ENCODE results near the gene LIMK1. TPM values are rescaled to one million over a fixed set of nuclear protein-coding genes. Genes with fewer than 3 reads are reported as not detected.

The LIMK1 gene
- polyA plus RNA-seq, 1 donor (not counting 4 experiments of a cell fraction or from before 2014, with no cell fraction given) = 13.3 TPM

DNA sequence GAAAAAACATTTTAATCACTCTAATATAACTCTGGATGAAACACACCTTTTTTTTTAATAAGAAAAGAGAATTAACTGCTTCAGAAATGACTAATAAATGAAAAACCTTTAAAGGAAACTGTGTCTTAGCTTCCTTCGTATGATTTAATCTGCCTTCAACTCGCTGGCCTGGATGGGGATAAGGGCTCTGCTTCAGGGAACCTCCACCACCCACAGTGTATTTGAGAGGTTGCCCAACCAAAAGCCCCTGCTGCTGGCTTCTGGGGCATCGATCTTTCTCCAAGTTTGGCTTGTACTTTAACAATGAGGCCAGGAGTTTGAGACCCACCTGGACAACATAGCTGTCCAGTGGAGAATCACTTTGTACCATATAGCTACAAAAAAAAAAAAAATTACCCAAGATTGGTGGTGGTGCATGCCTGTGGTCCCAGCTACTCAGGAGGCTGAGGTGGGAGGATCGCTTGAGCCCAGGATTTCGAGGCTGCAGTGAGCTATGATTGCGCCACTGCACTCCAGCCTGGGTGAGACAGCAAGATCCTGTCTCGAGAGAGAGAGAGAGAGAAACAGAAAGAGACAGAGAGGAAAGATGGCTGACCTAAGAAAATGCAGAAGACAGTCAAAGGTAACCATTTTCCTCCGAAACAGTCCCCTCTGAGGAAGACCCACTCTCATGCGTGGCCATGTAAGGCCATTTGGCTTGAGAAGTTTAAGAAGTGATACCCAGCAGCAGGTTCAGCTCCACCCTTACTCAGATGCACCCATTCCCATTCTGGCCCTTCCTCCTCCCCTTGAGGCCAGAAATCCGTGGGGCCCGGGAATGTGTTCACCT is 13.6 kb upstream of the LIMK1 start:
- no peaks in the 10 kb centered on the region for H3K4me1 ChIP-seq (ENCODE audit: control insufficient read depth, extremely low read depth, insufficient read depth, low read length)
- no peaks in the 10 kb centered on the region for H3K27me3 ChIP-seq (ENCODE audit: control insufficient read depth, extremely low read depth, insufficient read depth, low read length)
- H3K4me3 ChIP-seq (ENCODE audit: control insufficient read depth in 2 of 3, extremely low read depth in 1 of 3, insufficient read depth in 2 of 3, low read depth in 1 of 3, low read length in 3 of 3) = no peak overlapping the region
- TF ChIP-seq CTCF (optimal IDR thresholded peaks at IDR 0.05 in 1 of 3, IDR thresholded peaks at IDR 0.05 in 1 of 3, conservative IDR thresholded peaks at IDR 0.05 in 1 of 3; ENCODE audit: extremely low read depth in 1 of 3, insufficient read depth in 2 of 3, low read length in 3 of 3) (no peak), EZH2 (IDR thresholded peaks at IDR 0.05; ENCODE audit: low read length) (no peak)
- H3K4me2 ChIP-seq (ENCODE audit: control insufficient read depth, extremely low read depth, insufficient read depth, low read depth, low read length) = no peak overlapping the region
- FAIRE-seq (no peak), DNase-seq (ENCODE audit: low read depth, low spot score) (no peak)
- H3K9ac ChIP-seq (ENCODE audit: control insufficient read depth, extremely low read depth, insufficient read depth, low read length) = no peak overlapping the region
- no peaks in the 10 kb centered on the region for H3K9me1 ChIP-seq (ENCODE audit: control insufficient read depth, extremely low read depth, insufficient read depth, low read length)
- H4K20me1 ChIP-seq (ENCODE audit: control insufficient read depth, extremely low read depth, insufficient read depth, low read length) = no peaks in the 10 kb centered on the region
- H2AFZ ChIP-seq (ENCODE audit: control insufficient read depth, low read length) = no peak overlapping the region
- no peak overlapping the region for H3K27ac ChIP-seq (ENCODE audit: control insufficient read depth, insufficient read depth, low read length)
- dilution Hi-C loops (cut with MboI; ENCODE audit: extremely low pct_ligation_motif_present, low sequenced_read_pairs) = no loop called here
- H3K79me2 ChIP-seq (ENCODE audit: control insufficient read depth, insufficient read depth, low read length) = no peaks in the 10 kb centered on the region
- H3K9me3 ChIP-seq (ENCODE audit: control insufficient read depth, low read depth, low read length) = no peaks in the 10 kb centered on the region
- H3K36me3 ChIP-seq (ENCODE audit: control insufficient read depth in 2 of 2, extremely low read depth in 1 of 2, insufficient read depth in 2 of 2, low read length in 2 of 2) = no peaks in the 10 kb centered on the region

DNA sequence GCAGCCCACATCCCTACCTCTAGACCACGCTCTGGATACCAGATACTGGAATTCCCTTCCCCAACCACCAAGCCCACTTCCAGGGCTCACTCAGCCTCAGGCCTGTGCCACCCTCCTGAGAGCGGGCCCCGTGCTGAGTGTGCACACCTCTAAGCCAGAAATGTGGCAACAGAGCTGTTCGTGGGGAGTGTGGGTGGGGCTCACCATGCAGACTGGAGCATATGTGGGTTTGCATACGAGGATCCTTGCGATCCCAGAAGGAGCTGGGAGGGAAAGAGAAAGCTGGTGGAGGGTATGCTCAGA is 13.0 kb upstream of the LIMK1 start:
- FAIRE-seq = no peak

More for the DNA sequence above, 13.0 kb upstream of the LIMK1 start:
- no peak for TF ChIP-seq CTCF (optimal IDR thresholded peaks at IDR 0.05 in 1 of 3, IDR thresholded peaks at IDR 0.05 in 1 of 3, conservative IDR thresholded peaks at IDR 0.05 in 1 of 3; ENCODE audit: extremely low read depth in 1 of 3, insufficient read depth in 2 of 3, low read length in 3 of 3)
- TF ChIP-seq EZH2 (IDR thresholded peaks at IDR 0.05; ENCODE audit: low read length) = no peak
- no peak for DNase-seq (ENCODE audit: low read depth, low spot score)
- no peak overlapping the region for H3K4me3 ChIP-seq (ENCODE audit: control insufficient read depth in 2 of 3, extremely low read depth in 1 of 3, insufficient read depth in 2 of 3, low read depth in 1 of 3, low read length in 3 of 3)
- H3K9me3 ChIP-seq (ENCODE audit: control insufficient read depth, low read depth, low read length) = no peaks in the 10 kb centered on the region
- H3K9ac ChIP-seq (ENCODE audit: control insufficient read depth, extremely low read depth, insufficient read depth, low read length) = no peak overlapping the region
- no peak overlapping the region for H3K4me2 ChIP-seq (ENCODE audit: control insufficient read depth, extremely low read depth, insufficient read depth, low read depth, low read length)
- H3K27me3 ChIP-seq (ENCODE audit: control insufficient read depth, extremely low read depth, insufficient read depth, low read length) = no peaks in the 10 kb centered on the region
- H3K36me3 ChIP-seq (ENCODE audit: control insufficient read depth in 2 of 2, extremely low read depth in 1 of 2, insufficient read depth in 2 of 2, low read length in 2 of 2) = no peaks in the 10 kb centered on the region
- H3K79me2 ChIP-seq (ENCODE audit: control insufficient read depth, insufficient read depth, low read length) = no peaks in the 10 kb centered on the region
- no peaks in the 10 kb centered on the region for H4K20me1 ChIP-seq (ENCODE audit: control insufficient read depth, extremely low read depth, insufficient read depth, low read length)
- no peak overlapping the region for H2AFZ ChIP-seq (ENCODE audit: control insufficient read depth, low read length)
- H3K4me1 ChIP-seq (ENCODE audit: control insufficient read depth, extremely low read depth, insufficient read depth, low read length) = no peaks in the 10 kb centered on the region
- dilution Hi-C loops (cut with MboI; ENCODE audit: extremely low pct_ligation_motif_present, low sequenced_read_pairs) = no loop called here
- no peak overlapping the region for H3K27ac ChIP-seq (ENCODE audit: control insufficient read depth, insufficient read depth, low read length)
- H3K9me1 ChIP-seq (ENCODE audit: control insufficient read depth, extremely low read depth, insufficient read depth, low read length) = no peaks in the 10 kb centered on the region
